Stomach (tissue), 9 donors: ENCODE measurements around the gene IKZF1. TPM values are rescaled to one million over a fixed set of nuclear protein-coding genes. Genes with fewer than 3 reads are reported as not detected.

Experiments
- DNase-seq, 2 donors: peaks; one replicate each; pipeline versions ENCODE4 v3.0.0 to v3.0.0-alpha.2; 2013 to 2019
- H3K27ac ChIP-seq, 5 donors: fragments of 200-600 bp in 4 of 5; sonication (generic) in 4 of 5; one replicate each; pipeline ENCODE4 v1.5.1; 2013 to 2019; ENCODE audit warnings: mild to moderate bottlenecking in 1 of 5, moderate library complexity in 1 of 5
- H3K27me3 ChIP-seq, 3 donors: fragments of 200-600 bp; sonication (generic); one replicate each; pipeline ENCODE4 v1.5.1; 2017 to 2019; ENCODE audit warnings: mixed run types in 1 of 3
- H3K36me3 ChIP-seq, 4 donors: fragments of 200-600 bp; sonication (generic); 1 replicate in 3 of 4; 2 replicates in 1 of 4; pipeline ENCODE4 v1.5.1; 2016 to 2019
- H3K4me1 ChIP-seq, 4 donors: fragments of 200-600 bp; sonication (generic); one replicate each; pipeline ENCODE4 v1.5.1; 2016 to 2019
- H3K4me3 ChIP-seq, 4 donors: fragments of 200-600 bp; sonication (generic) in 3 of 4; one replicate each; pipeline ENCODE4 v1.5.1; 2016 to 2019; ENCODE audit warnings: mild to moderate bottlenecking in 1 of 4
- H3K9me3 ChIP-seq, 4 donors: fragments of 200-600 bp; sonication (generic); one replicate each; pipeline ENCODE4 v1.5.1; 2016 to 2019
- EP300 ChIP-seq: sonication (generic); formaldehyde crosslinking; IDR thresholded peaks from one replicate; pipeline ENCODE4 v1.6.1; 2017; ENCODE audit warnings: antibody characterized with exemption
- POLR2A ChIP-seq, 4 donors: fragments of 450-650 bp; IDR thresholded peaks; one replicate each; pipeline ENCODE4 v1.6.1; 2016; ENCODE audit warnings: antibody characterized with exemption in 4 of 4, control low read depth in 2 of 4, mild to moderate bottlenecking in 1 of 4, moderate library complexity in 1 of 4
- POLR2AphosphoS5 ChIP-seq, 3 donors: sonication (generic); formaldehyde crosslinking; IDR thresholded peaks; one replicate each; pipeline ENCODE4 v1.6.1; 2016; ENCODE audit warnings: antibody characterized with exemption in 3 of 3
- WGBS, 5 donors: extraction: QIAGEN DNeasy Blood & Tissue Kit in 3 of 5; methylation state at CpG; one replicate each; pipeline versions ENCODE4 v1.1.5 to v1.1.7; 2013 to 2018; 5-methylcytosine and 5-hydroxymethylcytosine counted together
- intact Hi-C: fragments of 100-400 bp; cut with DNase I; formaldehyde crosslinking; loops from one replicate; pipeline ENCODE4 v1.15.1; 2023; ENCODE audit warnings: low total_unique reads
- polyA plus RNA-seq, 3 donors: library from polyadenylated mRNA; stranded (reverse); fragments of 200-250 nt; gene quantifications; one replicate each; pipeline ENCODE4 v1.2.3, GENCODE V29; 2013
- total RNA-seq, 5 donors: library from RNA; depleted of rRNA; stranded (reverse); fragments of >200 nt; gene quantifications; one replicate each; pipeline versions ENCODE4 v1.1.0 to v1.2.3, GENCODE V29; 2014 to 2016
- TF ChIP-seq, protein P1 (sequence below), 7 experiments: fragments of 450-650 bp in 4 of 7; fragments of 200-600 bp in 3 of 7; sonication (generic) in 3 of 7; IDR thresholded peaks; one replicate each; pipeline ENCODE4 v1.5.1; 2016 to 2019; ENCODE audit warnings: antibody characterized with exemption in 7 of 7, control low read depth in 2 of 7, mild to moderate bottlenecking in 1 of 7
- donor health status: healthy with polysubstance abuse.
- donor health status: Bipolar disorder and iron deficiency.
- donor health status: healthy.

IKZF1 gene
- total and polyA plus RNA-seq, 8 donors = 1.5 to 139 (median 9.7) TPM

DNA sequence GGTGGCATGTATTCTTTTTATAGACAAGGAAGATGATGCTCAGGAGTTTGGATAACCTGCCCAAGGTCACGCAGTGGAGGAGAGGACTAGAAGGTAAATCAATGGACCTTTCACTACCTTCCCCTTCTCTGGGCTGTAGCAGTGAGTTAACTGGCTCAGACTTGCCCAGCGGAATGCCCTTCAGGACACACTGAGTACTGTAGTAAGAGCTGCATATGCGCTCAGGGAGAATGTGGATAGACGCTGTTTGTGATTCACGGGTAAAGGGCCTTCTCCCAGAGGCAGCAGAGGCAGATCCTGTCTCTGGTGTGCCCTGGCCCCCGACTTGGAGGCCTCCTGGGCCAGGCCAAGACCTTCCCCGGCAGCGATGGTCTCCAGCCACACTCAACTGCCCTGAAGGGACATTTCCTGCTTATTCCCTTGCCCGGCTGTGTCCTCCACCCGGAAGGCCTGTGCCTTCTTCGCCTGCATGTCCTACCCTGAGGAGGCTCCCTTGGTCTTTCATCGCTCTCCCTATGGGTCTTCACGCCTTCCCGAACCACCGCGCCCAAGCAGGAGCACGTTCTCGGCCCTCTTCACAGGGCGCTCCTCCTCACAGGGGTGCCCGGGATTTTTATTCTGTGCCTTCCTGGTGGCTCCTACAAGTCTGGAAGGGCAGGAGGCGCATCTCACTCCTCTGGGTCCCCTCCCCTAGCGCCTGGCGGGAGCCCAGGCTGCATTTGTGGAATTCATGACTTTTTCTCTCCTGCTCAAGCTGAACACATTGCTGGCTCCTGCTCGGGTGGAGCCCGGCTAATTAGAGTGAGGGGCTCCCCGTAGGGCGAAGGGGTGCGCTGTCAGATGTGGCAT lies 1.8 kb upstream of the IKZF1 start:
- Histone ChIP-seq H3K4me3 (no peak overlapping the region), H3K9me3 (no peaks in the 10 kb centered on the region), H3K27me3 (peaks cover 0 to 59% (median 33%) of the 10 kb centered on the region in 3 donors), H3K27ac (no peak overlapping the region), H3K36me3 (no peaks in the 10 kb centered on the region), H3K4me1 (peaks cover 0 to 18% (median 12%) of the 10 kb centered on the region in 4 donors)
- 83 to 90% (median 86%) methylated on average over 28 of the region's 28 CpGs for WGBS, 5 donors
- DNase-seq = no peak
- TF ChIP-seq POLR2A (IDR thresholded peaks at IDR 0.05) = no peak
- no peak for TF ChIP-seq POLR2AphosphoS5 (IDR thresholded peaks at IDR 0.05)
- no peak for TF ChIP-seq EP300
- TF ChIP-seq, protein P1, sequence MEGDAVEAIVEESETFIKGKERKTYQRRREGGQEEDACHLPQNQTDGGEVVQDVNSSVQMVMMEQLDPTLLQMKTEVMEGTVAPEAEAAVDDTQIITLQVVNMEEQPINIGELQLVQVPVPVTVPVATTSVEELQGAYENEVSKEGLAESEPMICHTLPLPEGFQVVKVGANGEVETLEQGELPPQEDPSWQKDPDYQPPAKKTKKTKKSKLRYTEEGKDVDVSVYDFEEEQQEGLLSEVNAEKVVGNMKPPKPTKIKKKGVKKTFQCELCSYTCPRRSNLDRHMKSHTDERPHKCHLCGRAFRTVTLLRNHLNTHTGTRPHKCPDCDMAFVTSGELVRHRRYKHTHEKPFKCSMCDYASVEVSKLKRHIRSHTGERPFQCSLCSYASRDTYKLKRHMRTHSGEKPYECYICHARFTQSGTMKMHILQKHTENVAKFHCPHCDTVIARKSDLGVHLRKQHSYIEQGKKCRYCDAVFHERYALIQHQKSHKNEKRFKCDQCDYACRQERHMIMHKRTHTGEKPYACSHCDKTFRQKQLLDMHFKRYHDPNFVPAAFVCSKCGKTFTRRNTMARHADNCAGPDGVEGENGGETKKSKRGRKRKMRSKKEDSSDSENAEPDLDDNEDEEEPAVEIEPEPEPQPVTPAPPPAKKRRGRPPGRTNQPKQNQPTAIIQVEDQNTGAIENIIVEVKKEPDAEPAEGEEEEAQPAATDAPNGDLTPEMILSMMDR (IDR thresholded peaks at IDR 0.05) = no peak
- intact Hi-C loops = no loop called here

DNA sequence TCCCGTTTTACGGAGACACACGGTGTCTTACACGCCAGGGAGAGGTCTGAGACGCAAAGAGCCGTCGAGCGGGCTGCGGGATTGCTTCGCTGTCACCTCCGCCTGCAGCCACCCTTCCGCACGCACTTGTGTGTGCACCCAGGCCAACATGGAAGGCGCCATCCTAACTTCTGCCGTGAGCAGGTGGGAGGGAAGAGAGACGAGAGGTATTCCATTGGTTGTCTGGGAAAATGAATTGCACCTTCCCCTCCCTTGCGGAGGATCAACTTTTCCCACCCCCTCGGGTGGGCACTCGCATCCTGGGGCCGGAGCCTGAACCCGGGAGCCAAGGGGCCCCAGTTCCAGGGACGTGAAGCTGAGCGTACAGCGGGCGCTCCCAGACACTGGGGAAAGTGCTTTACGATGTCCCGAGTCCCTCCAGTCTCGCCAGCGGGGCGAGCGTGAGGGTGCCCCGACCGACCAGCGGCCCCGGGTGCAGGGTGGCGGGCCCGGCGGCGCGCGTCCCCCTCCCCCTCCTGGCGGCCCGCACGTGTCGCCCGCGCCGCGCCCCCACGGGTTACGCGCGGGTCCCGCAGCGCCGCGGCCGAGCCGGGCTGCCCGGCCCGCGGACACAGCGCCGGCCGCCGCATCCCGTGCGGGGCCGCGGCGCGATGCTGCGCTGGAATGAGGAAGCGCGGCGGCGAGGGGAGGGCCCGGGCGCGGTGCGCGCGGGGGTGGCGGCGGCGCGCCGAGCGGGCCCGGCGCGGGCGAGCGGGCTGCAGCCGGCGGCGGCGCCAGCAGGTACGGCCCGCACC lies 984 bp upstream of the IKZF1 start:
- Histone ChIP-seq H3K4me3 (peak overlapping the region; percentile 45 to 65 (median 55)), H3K27me3 (peaks cover 0 to 65% (median 33%) of the 10 kb centered on the region in 3 donors), H3K4me1 (peaks cover 0 to 18% (median 12%) of the 10 kb centered on the region in 4 donors), H3K9me3 (no peaks in the 10 kb centered on the region), H3K36me3 (no peaks in the 10 kb centered on the region), H3K27ac (peak overlapping the region in 2 of 5 donors; percentile 77 to 88)
- TF ChIP-seq POLR2A (IDR thresholded peaks at IDR 0.05) = no peak
- intact Hi-C loops = no loop called here
- WGBS, 5 donors = 9 to 45% (median 19%) methylated on average over 16 to 100 of the region's 100 CpGs
- peak in 1 of 2 donors; percentile 43 for DNase-seq

DNA sequence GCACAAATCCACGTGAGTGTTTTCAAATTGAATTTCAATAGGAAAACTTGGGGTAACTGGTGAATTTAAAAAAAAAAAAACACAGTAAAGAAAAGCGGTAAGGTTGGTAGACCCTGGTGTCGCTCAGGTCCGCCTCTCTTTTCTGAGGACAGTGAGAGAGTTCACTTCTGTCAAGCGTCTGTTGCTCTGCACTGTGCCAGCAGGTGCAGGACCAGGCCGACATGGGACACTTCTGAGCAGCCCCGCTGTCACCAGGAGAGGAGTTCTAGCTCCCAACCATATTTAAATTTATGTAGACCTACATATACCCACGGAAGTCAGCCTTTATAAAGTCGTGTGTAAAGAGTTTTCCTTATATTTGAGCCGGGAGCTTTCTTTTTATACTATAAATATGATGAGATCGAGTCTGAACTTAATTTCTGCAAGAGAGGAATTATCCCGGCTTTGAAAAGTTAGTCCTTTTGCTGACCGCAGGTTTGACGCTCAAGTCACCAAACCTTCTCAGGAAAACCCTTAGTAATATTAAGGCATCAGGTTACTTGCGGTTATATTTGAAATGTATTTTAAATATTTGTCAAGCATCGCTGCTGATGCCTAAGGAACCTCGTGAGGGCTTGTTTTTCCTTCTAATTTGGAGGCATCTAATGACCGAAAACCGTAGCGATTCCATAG lies 531 bp downstream of the IKZF1 start:
- peak in 1 of 2 donors; percentile 45 for DNase-seq
- peaks cover 0 to 71% (median 33%) of the 10 kb centered on the region in 3 donors for H3K27me3 ChIP-seq
- peak overlapping the region; percentile 70 to 88 (median 77) for H3K27ac ChIP-seq
- H3K4me1 ChIP-seq = peaks cover 0 to 18% (median 12%) of the 10 kb centered on the region in 4 donors
- no peaks in the 10 kb centered on the region for H3K36me3 ChIP-seq
- 11 to 16% (median 13%) methylated on average over 20 of the region's 20 CpGs for WGBS, 5 donors
- peak overlapping the region; percentile 45 to 65 (median 55) for H3K4me3 ChIP-seq
- no peaks in the 10 kb centered on the region for H3K9me3 ChIP-seq
- TF ChIP-seq POLR2AphosphoS5 (IDR thresholded peaks at IDR 0.05) = peak in 1 of 3 donors; percentile 10
- TF ChIP-seq, protein P1 (IDR thresholded peaks at IDR 0.05) = no peak
- intact Hi-C loops = no loop called here

DNA sequence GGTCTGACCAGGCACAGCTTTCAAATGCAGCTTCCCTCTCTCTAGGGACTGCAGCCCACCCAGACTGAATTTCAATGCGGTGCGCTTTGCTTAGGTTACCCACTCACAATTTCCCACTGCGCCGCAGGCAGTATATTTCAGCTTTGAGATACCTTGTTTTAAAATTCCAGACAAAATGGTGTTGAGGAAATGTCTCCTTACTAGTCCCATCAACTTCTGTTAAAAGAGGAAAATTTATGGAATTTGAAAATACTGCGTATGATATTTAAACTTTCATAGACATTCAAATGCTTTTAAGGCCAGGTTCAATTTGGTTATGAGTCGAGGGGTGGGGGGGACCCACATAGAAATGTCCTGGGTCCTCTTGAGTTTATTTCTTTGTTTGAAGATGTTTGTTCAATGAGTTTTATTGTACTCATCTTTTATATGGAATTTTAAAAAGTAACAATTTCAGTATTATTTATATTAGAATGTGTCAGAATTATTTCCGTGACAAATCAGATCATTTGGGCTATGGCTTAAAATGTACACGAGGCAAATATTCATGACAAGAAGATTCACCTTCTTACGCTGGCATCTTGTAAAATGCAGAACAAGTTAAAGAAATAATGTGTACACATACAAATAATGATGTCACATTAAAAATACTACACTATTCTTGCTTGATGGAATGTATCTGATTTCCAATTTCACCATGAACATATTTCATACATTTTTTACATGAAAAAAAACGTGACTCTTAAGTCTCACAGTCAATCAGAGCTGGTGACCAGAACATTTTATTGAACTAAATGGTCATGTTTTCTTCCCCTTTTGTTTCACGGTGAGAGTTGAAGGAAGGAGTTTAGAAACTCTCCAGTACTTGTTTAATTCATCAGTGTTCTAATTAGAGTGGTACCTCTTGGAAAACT lies 1.3 kb downstream of the IKZF1 start:
- Histone ChIP-seq H3K27ac (peak overlapping the region; percentile 46 to 88 (median 77)), H3K36me3 (no peaks in the 10 kb centered on the region), H3K4me3 (peak overlapping the region; percentile 4 to 65 (median 55)), H3K4me1 (peaks cover 0 to 18% (median 12%) of the 10 kb centered on the region in 4 donors), H3K9me3 (no peaks in the 10 kb centered on the region), H3K27me3 (peaks cover 0 to 71% (median 33%) of the 10 kb centered on the region in 3 donors)
- TF ChIP-seq, protein P1 (IDR thresholded peaks at IDR 0.05) = no peak
- TF ChIP-seq POLR2A (IDR thresholded peaks at IDR 0.05) = no peak
- WGBS, 5 donors = 48 to 63% (median 61%) methylated on average over 11 of the region's 11 CpGs
- intact Hi-C loops = no loop called here
- no peak for DNase-seq
